ENCODE data around the gene HERPUD1.

Gene HERPUD1

GRCh38 chr16:56886826-56887225, 45.1 kb upstream of the HERPUD1 start:
- TF ChIP-seq, protein P1, sequence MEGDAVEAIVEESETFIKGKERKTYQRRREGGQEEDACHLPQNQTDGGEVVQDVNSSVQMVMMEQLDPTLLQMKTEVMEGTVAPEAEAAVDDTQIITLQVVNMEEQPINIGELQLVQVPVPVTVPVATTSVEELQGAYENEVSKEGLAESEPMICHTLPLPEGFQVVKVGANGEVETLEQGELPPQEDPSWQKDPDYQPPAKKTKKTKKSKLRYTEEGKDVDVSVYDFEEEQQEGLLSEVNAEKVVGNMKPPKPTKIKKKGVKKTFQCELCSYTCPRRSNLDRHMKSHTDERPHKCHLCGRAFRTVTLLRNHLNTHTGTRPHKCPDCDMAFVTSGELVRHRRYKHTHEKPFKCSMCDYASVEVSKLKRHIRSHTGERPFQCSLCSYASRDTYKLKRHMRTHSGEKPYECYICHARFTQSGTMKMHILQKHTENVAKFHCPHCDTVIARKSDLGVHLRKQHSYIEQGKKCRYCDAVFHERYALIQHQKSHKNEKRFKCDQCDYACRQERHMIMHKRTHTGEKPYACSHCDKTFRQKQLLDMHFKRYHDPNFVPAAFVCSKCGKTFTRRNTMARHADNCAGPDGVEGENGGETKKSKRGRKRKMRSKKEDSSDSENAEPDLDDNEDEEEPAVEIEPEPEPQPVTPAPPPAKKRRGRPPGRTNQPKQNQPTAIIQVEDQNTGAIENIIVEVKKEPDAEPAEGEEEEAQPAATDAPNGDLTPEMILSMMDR (IDR thresholded peaks at IDR 0.05; ENCODE audit: low read depth, low read length): no peak

GRCh38 chr16:56888806-56889205, 43.1 kb upstream of the HERPUD1 start:
- Histone ChIP-seq H3K4me1 (no peaks in the 10 kb centered on the region), H3K36me3 (no peaks in the 10 kb centered on the region), H3K27me3 (no peaks in the 10 kb centered on the region), H3K4me3 (ENCODE audit: low read depth, low read length) (no peak overlapping the region), H3K9me3 (no peaks in the 10 kb centered on the region; the same call in none of the 2 replicates)
- no peak for DNase-seq
- TF ChIP-seq, protein P1 (IDR thresholded peaks at IDR 0.05; ENCODE audit: low read depth, low read length): no peak

More at GRCh38 chr16:56886826-56887225, 45.1 kb upstream of the HERPUD1 start:
- H3K9me3 ChIP-seq: no peaks in the 10 kb centered on the region; the same call in none of the 2 replicates
- no peaks in the 10 kb centered on the region for H3K4me1 ChIP-seq
- H3K4me3 ChIP-seq (ENCODE audit: low read depth, low read length): no peak overlapping the region
- no peaks in the 10 kb centered on the region for H3K36me3 ChIP-seq
- no peak for DNase-seq
- H3K27me3 ChIP-seq: no peaks in the 10 kb centered on the region

DNA sequence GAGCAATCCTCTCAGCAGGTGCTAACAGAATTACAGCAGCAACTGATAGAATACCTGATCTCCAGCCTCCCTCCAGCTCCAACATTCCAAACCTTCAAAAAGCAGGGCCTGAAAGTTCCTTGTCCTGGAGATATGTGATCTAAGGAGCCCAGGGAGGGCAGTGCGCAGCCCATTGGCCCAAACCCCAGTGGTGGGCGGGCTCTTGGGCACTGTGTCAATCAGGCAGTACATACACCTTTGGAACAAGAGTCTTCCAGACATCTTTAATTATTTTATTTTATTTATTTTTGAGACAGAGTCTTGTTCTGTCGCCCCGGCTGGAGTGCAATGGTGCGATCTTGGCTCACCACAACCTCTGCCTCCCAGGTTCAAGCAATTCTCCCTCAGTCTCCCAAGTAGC, 42.7 kb upstream of the HERPUD1 start:
- H3K4me3 ChIP-seq (ENCODE audit: low read depth, low read length): no peak overlapping the region
- TF ChIP-seq, protein P1 (IDR thresholded peaks at IDR 0.05; ENCODE audit: low read depth, low read length): no peak
- no peak for DNase-seq
- H3K4me1 ChIP-seq: no peaks in the 10 kb centered on the region
- H3K36me3 ChIP-seq: no peaks in the 10 kb centered on the region
- no peaks in the 10 kb centered on the region for H3K27me3 ChIP-seq
- H3K9me3 ChIP-seq: no peaks in the 10 kb centered on the region; the same call in none of the 2 replicates

DNA sequence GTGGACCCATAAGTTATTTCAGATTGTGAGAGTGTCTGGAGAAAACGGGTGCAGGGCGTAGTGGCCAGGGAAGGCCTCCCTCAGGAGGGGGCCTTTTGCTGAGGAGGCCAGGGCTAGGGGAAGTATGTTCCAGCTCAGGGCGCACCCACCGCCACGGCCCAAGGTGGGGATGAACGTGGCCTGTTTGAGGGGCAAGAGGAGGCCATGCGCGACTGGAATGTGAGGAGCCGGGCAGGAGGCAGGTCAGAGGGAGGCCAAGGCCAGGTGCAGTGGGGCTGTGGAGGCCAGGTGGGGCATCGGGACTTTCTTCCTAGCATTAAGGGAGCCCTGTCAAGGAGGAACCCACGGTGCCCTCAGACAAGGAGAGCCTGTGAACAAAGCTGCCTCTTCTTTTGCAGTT, 40.3 kb upstream of the HERPUD1 start:
- Histone ChIP-seq H3K36me3 (no peaks in the 10 kb centered on the region), H3K9me3 (no peaks in the 10 kb centered on the region), H3K27me3 (no peaks in the 10 kb centered on the region), H3K4me3 (ENCODE audit: low read depth, low read length) (no peak overlapping the region), H3K4me1 (no peaks in the 10 kb centered on the region)
- TF ChIP-seq, protein P1 (IDR thresholded peaks at IDR 0.05; ENCODE audit: low read depth, low read length): no peak
- no peak for DNase-seq

- Histone ChIP-seq H3K27me3 (no peaks in the 10 kb centered on the region), H3K4me1 (no peaks in the 10 kb centered on the region), H3K9me3 (no peaks in the 10 kb centered on the region), H3K4me3 (ENCODE audit: low read depth, low read length) (no peak overlapping the region), H3K36me3 (no peaks in the 10 kb centered on the region)
- no peak for DNase-seq
- TF ChIP-seq, protein P1 (IDR thresholded peaks at IDR 0.05; ENCODE audit: low read depth, low read length): no peak
These were observed 39.2 kb upstream of the HERPUD1 start for GRCh38 chr16:56892705-56893104.

- no peaks in the 10 kb centered on the region for H3K4me1 ChIP-seq
- TF ChIP-seq, protein P1 (IDR thresholded peaks at IDR 0.05; ENCODE audit: low read depth, low read length): no peak
- H3K4me3 ChIP-seq (ENCODE audit: low read depth, low read length): no peak overlapping the region
- DNase-seq: no peak
- no peaks in the 10 kb centered on the region for H3K27me3 ChIP-seq
- no peaks in the 10 kb centered on the region for H3K36me3 ChIP-seq
- H3K9me3 ChIP-seq: no peaks in the 10 kb centered on the region
These were observed 37.5 kb upstream of the HERPUD1 start for GRCh38 chr16:56894331-56894917.
